ENCODE data around the gene ATP10D.

ATP10D gene

DNA sequence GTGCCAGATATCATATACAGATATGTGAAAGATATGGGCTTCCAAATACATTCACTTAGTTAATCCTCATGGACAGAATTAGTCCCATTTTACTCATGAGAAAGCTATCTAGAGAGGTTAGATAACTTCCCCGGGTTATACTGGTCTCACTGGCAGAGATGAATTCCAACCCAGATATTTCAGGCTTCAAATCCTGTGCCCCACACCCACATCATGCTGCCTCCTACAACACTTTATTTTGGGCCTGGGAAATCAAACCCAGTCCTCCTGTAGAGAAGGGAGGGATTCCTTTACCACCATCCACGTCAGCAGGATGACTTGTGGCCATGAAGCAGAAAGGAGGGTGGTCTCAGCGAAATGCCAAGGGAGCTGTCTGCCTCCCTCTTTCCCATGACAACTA lies 113.8 kb downstream of the ATP10D start:
- H3K27ac Mint-ChIP-seq, result no peak overlapping the region
- no peak overlapping the region for H3K4me3 Mint-ChIP-seq
- H3K4me1 Mint-ChIP-seq (ENCODE audit: low read depth), result no peaks in the 10 kb centered on the region
- H3K36me3 Mint-ChIP-seq (ENCODE audit: low read depth), result peaks cover 46% of the 10 kb centered on the region
- intact Hi-C loops (cut with micrococcal nuclease), result no loop called here
- H3K27me3 Mint-ChIP-seq, result no peaks in the 10 kb centered on the region
- H3K9me3 Mint-ChIP-seq, result peaks cover 17% of the 10 kb centered on the region

DNA sequence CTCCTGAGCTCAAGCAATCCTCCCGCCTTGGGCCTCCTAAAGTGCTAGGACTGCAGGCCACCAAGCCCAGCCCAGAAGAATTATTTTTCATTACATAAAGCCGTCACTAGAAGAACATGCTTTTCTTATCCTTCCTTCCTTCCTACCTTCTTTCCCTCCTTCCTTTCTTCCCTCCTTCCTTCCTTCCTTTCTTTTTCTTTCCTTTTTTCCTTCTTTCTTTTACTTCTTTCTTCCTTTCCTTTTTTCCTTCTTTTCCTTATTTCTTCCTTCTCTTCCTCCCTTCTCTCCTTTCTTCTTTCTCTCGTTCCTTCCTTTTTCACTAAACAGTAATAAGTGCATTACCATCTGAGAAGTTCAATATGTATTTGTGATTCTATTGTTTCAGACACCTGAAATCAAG lies 121.4 kb downstream of the ATP10D start:
- Mint-ChIP-seq H3K27ac (no peak overlapping the region), H3K4me1 (ENCODE audit: low read depth) (no peaks in the 10 kb centered on the region), H3K9me3 (peaks cover 17% of the 10 kb centered on the region), H3K27me3 (no peaks in the 10 kb centered on the region), H3K4me3 (no peak overlapping the region), H3K36me3 (ENCODE audit: low read depth) (peaks cover 14% of the 10 kb centered on the region)
- intact Hi-C loops (cut with micrococcal nuclease), result no loop called here

- no peaks in the 10 kb centered on the region for H3K27me3 Mint-ChIP-seq
- no peaks in the 10 kb centered on the region for H3K36me3 Mint-ChIP-seq (ENCODE audit: low read depth)
- H3K4me1 Mint-ChIP-seq (ENCODE audit: low read depth), result no peaks in the 10 kb centered on the region
- H3K27ac Mint-ChIP-seq, result no peak overlapping the region
- no peak overlapping the region for H3K4me3 Mint-ChIP-seq
- intact Hi-C loops (cut with micrococcal nuclease), result no loop called here
- peaks cover 8% of the 10 kb centered on the region for H3K9me3 Mint-ChIP-seq
Measured at GRCh38 chr4:47612116-47613023, 127.3 kb downstream of the ATP10D start.

- intact Hi-C loops (cut with micrococcal nuclease), result no loop called here
- no peak overlapping the region for H3K4me3 Mint-ChIP-seq
- H3K4me1 Mint-ChIP-seq (ENCODE audit: low read depth), result no peaks in the 10 kb centered on the region
- peaks cover 8% of the 10 kb centered on the region for H3K9me3 Mint-ChIP-seq
- H3K27me3 Mint-ChIP-seq, result no peaks in the 10 kb centered on the region
- H3K27ac Mint-ChIP-seq, result no peak overlapping the region
- no peaks in the 10 kb centered on the region for H3K36me3 Mint-ChIP-seq (ENCODE audit: low read depth)
Measured at GRCh38 chr4:47615385-47615784, 130.3 kb downstream of the ATP10D start.

GRCh38 chr4:47617607-47618006 lies 132.5 kb downstream of the ATP10D start:
- intact Hi-C loops (cut with micrococcal nuclease), result no loop called here
- H3K27me3 Mint-ChIP-seq, result no peaks in the 10 kb centered on the region
- H3K4me3 Mint-ChIP-seq, result no peak overlapping the region
- no peak overlapping the region for H3K27ac Mint-ChIP-seq
- peaks cover 6% of the 10 kb centered on the region for H3K9me3 Mint-ChIP-seq
- H3K36me3 Mint-ChIP-seq (ENCODE audit: low read depth), result no peaks in the 10 kb centered on the region
- H3K4me1 Mint-ChIP-seq (ENCODE audit: low read depth), result no peaks in the 10 kb centered on the region

- Mint-ChIP-seq H3K27ac (no peak overlapping the region), H3K27me3 (no peaks in the 10 kb centered on the region), H3K9me3 (no peaks in the 10 kb centered on the region), H3K4me3 (no peak overlapping the region), H3K4me1 (ENCODE audit: low read depth) (no peaks in the 10 kb centered on the region), H3K36me3 (ENCODE audit: low read depth) (no peaks in the 10 kb centered on the region)
- intact Hi-C loops (cut with micrococcal nuclease), result no loop called here
Measured at GRCh38 chr4:47619691-47620090, 134.6 kb downstream of the ATP10D start.

- H3K27ac Mint-ChIP-seq, result no peak overlapping the region
- no peaks in the 10 kb centered on the region for H3K36me3 Mint-ChIP-seq (ENCODE audit: low read depth)
- intact Hi-C loops (cut with micrococcal nuclease), result no loop called here
- no peaks in the 10 kb centered on the region for H3K27me3 Mint-ChIP-seq
- peaks cover 6% of the 10 kb centered on the region for H3K4me1 Mint-ChIP-seq (ENCODE audit: low read depth)
- H3K9me3 Mint-ChIP-seq, result no peaks in the 10 kb centered on the region
- no peak overlapping the region for H3K4me3 Mint-ChIP-seq
Measured at GRCh38 chr4:47621181-47621580, 136.1 kb downstream of the ATP10D start.

- peaks cover 6% of the 10 kb centered on the region for H3K4me1 Mint-ChIP-seq (ENCODE audit: low read depth)
- no peak overlapping the region for H3K27ac Mint-ChIP-seq
- no peaks in the 10 kb centered on the region for H3K36me3 Mint-ChIP-seq (ENCODE audit: low read depth)
- H3K4me3 Mint-ChIP-seq, result no peak overlapping the region
- H3K9me3 Mint-ChIP-seq, result no peaks in the 10 kb centered on the region
- no peaks in the 10 kb centered on the region for H3K27me3 Mint-ChIP-seq
- intact Hi-C loops (cut with micrococcal nuclease), result no loop called here
Measured at GRCh38 chr4:47624031-47624441, 139.0 kb downstream of the ATP10D start.

DNA sequence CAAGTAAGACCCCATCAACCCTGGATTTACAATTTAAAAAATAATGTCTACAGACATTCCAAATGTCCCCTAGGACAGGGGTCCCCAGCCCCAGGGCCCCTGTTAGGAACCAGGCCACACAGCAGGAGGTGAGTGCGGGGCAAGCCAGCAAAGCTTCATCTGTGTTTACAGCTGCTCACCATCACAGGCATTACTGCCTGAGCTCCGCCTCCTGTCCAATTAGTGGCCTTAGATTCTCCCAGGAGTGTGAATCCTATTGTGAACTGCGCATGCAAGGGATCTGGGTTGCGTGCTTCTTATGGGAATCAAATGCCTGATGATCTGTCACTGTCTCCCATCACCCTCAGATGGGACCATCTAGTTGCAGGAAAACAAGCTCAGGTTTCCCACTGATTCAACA lies 146.1 kb downstream of the ATP10D start:
- Mint-ChIP-seq H3K4me1 (ENCODE audit: low read depth) (no peaks in the 10 kb centered on the region), H3K27ac (no peak overlapping the region), H3K36me3 (ENCODE audit: low read depth) (no peaks in the 10 kb centered on the region), H3K27me3 (no peaks in the 10 kb centered on the region), H3K4me3 (no peak overlapping the region), H3K9me3 (peaks cover under 1% of the 10 kb centered on the region)
- intact Hi-C loops (cut with micrococcal nuclease), result no loop called here

GRCh38 chr4:47639531-47639930 lies 154.5 kb downstream of the ATP10D start:
- no peak overlapping the region for H3K4me3 Mint-ChIP-seq
- no peaks in the 10 kb centered on the region for H3K4me1 Mint-ChIP-seq (ENCODE audit: low read depth)

DNA sequence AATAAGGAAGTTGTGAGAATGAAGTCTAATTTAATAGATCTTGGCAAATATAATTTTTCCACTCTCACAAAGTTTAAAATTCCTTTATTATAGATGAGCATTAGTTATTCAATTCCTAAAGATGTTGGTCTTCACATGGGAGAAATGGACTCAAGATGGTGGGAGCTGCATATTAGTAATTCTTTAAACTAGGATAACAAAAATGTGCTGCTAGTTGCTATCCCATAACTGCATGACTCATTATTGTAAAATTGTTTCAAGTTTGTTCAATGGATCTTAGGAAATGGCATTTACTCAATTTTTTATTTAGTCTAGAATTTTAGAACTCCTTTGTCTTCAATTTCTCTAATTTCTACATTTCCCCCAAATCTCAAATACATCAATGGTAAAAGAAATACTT lies 155.8 kb downstream of the ATP10D start:
- Mint-ChIP-seq H3K4me3 (no peak overlapping the region), H3K4me1 (ENCODE audit: low read depth) (no peaks in the 10 kb centered on the region), H3K9me3 (peaks cover 15% of the 10 kb centered on the region), H3K27ac (no peak overlapping the region), H3K36me3 (ENCODE audit: low read depth) (no peaks in the 10 kb centered on the region), H3K27me3 (no peaks in the 10 kb centered on the region)
- intact Hi-C loops (cut with micrococcal nuclease), result no loop called here

More at GRCh38 chr4:47639531-47639930, 154.5 kb downstream of the ATP10D start:
- intact Hi-C loops (cut with micrococcal nuclease), result no loop called here
- Mint-ChIP-seq H3K9me3 (peaks cover 15% of the 10 kb centered on the region), H3K27ac (no peak overlapping the region), H3K36me3 (ENCODE audit: low read depth) (no peaks in the 10 kb centered on the region), H3K27me3 (no peaks in the 10 kb centered on the region)

DNA sequence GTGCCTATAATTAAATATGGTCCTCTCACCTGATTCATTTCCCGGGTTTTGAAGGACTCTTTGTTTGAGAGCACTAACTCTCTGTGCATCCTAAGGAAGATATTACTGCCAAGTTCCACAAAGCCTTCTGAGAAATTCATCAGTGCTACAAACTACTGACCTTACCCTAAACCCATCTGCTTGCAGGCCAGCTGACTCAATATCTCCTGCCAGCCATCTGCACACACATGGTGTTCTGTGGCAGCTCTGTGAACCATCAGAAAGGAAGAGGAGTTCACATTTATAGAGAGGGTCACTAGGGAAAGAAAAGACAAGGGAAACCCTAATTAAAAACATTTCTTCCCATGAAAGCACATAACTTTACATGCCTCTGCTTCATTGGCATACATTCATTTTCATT lies 156.7 kb downstream of the ATP10D start:
- Mint-ChIP-seq H3K4me3 (no peak overlapping the region), H3K36me3 (ENCODE audit: low read depth) (no peaks in the 10 kb centered on the region), H3K27me3 (no peaks in the 10 kb centered on the region), H3K27ac (no peak overlapping the region), H3K9me3 (peaks cover 9% of the 10 kb centered on the region), H3K4me1 (ENCODE audit: low read depth) (no peaks in the 10 kb centered on the region)
- intact Hi-C loops (cut with micrococcal nuclease), result no loop called here

DNA sequence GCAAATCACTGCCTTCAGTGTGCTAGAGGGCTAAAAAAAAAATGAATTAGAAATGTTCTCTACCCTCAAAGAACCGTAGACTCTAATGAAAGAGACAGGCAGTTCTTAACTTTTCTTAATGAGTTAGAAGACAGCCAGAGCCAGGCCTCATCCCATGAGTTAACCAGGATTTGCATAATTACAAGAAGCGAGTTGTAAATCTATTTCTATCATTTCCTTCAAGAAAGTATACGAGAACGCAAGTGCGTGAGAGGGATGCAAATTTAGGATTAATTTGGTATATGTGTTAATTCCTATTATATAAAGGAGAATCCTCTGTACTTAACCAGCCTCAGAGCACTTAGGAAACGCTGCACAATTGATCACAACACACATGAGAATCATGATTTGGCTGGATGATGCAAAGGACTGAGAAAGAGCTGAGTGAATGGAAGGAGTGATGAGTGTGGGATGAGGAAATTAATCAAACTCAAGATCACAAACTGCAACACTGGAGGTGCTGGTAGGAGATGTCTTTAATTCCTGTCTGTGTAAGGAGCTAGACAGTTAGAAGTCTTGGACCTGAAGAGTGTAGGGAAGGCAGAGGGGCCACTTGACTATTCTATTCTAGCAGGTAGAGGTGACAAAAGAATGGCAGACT lies 157.2 kb downstream of the ATP10D start:
- Mint-ChIP-seq H3K4me3 (no peak overlapping the region), H3K36me3 (ENCODE audit: low read depth) (no peaks in the 10 kb centered on the region), H3K27me3 (no peaks in the 10 kb centered on the region), H3K9me3 (peaks cover 3% of the 10 kb centered on the region), H3K27ac (no peak overlapping the region), H3K4me1 (ENCODE audit: low read depth) (no peaks in the 10 kb centered on the region)
- intact Hi-C loops (cut with micrococcal nuclease), result no loop called here
